Fibroblast of mammary gland (primary cell): ENCODE data around the gene MACROH2A2.
"Not testable (repeated sequence)": the region's sequence is repeated elsewhere in the genome, so short reads cannot be mapped to it uniquely, and the experiment has no call there.

Experiments
- DNase-seq: peaks from one replicate; pipeline ENCODE4 v3.0.0-alpha.2; 2010; ENCODE audit warnings: low read depth
- H3K4me3 ChIP-seq: 2 replicates; pipeline ENCODE4 v1.5.1; 2011; ENCODE audit warnings: low read depth, mild to moderate bottlenecking, low read length, moderate library complexity; ENCODE audit not compliant: control insufficient read depth
- TF ChIP-seq, protein P1 (sequence below): conservative IDR thresholded peaks from 2 replicates; pipeline ENCODE4 v1.5.1; 2011; ENCODE audit warnings: low read depth, low read length, inconsistent platforms; ENCODE audit not compliant: control insufficient read depth, insufficient read depth

Gene MACROH2A2

DNA sequence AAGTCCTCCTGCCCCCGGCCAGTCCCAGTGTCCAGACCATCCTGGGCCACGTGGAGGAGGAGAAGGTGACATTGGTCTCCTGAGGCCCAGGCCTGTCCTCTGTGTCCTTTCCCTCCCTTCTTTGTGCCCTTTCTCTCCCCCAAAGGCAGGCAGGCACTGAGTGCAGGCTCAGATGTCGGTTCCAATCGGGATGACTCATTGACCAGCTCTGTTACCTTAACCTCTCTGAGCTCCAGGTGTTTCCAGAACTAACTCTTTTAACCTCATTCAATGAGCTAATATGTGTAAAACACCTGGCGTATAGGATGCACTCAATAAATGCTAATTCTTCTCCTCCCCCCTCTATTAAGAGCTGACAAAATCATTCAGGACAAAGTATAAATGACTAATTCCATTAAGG is 25.7 kb downstream of the MACROH2A2 start:
- DNase-seq: no peak
- TF ChIP-seq, protein P1, sequence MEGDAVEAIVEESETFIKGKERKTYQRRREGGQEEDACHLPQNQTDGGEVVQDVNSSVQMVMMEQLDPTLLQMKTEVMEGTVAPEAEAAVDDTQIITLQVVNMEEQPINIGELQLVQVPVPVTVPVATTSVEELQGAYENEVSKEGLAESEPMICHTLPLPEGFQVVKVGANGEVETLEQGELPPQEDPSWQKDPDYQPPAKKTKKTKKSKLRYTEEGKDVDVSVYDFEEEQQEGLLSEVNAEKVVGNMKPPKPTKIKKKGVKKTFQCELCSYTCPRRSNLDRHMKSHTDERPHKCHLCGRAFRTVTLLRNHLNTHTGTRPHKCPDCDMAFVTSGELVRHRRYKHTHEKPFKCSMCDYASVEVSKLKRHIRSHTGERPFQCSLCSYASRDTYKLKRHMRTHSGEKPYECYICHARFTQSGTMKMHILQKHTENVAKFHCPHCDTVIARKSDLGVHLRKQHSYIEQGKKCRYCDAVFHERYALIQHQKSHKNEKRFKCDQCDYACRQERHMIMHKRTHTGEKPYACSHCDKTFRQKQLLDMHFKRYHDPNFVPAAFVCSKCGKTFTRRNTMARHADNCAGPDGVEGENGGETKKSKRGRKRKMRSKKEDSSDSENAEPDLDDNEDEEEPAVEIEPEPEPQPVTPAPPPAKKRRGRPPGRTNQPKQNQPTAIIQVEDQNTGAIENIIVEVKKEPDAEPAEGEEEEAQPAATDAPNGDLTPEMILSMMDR: no peak
- H3K4me3 ChIP-seq: no peak overlapping the region

DNA sequence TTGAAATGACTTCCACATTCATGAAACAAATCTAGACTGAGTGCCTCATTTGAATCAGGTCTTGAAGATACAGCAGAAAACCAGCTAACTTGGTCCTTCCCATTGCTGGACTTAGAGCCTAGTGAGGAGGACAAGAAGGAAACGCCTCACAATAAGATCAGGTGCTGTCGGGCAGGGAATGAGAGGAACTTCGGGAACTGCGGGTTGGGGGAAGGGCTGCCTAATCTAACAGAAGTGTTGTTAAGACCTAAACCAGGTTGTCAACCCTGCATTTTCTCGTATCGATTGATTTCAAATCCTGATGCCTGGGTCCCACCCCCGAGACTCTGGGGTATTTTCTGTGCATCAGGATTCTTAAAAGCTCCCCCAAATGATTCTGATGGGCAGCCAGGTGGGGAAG is 26.3 kb downstream of the MACROH2A2 start:
- TF ChIP-seq, protein P1: no peak
- H3K4me3 ChIP-seq: no peak overlapping the region
- no peak for DNase-seq

DNA sequence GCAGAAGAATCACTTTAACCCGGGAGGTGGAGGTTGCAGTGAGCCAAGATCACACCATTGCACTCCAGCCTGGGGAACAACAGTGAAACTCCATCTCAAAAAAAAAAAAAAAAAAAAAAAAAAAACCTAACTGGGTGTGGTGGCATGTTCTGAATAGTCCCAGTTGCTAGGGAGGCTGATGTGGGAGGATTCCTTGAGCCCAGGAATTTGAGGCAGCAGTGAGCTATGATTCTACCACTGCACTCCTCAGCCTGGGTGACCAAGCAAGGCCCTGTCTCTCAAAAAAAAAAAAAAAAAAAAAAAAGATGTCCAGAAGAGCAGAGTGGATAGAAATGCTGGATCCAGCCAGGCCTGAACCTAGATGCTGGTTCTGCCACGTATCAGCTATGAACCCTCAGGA is 28.1 kb downstream of the MACROH2A2 start:
- not testable (repeated sequence) for DNase-seq, H3K4me3 ChIP-seq

DNA sequence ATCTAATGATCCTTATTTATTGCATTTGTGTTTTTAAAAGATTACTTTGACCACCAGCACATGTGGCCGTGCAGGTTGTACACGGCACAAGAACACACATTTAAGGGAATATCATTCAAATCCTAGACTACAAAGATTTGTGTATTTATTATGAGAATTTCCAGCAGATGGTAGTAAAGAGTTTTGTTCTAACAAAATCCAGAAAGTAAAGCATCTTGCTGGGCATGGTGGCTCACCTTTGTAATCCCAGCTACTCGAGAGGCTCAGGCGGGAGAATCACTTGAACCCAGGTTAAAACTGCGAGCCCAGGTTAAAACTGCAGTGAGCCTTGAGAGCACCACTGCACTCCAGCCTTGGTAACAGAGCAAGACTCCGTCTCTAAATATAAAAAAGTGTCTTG is 31.5 kb downstream of the MACROH2A2 start:
- TF ChIP-seq, protein P1: no peak
- H3K4me3 ChIP-seq: no peak overlapping the region
- DNase-seq: peak; percentile 4

DNA sequence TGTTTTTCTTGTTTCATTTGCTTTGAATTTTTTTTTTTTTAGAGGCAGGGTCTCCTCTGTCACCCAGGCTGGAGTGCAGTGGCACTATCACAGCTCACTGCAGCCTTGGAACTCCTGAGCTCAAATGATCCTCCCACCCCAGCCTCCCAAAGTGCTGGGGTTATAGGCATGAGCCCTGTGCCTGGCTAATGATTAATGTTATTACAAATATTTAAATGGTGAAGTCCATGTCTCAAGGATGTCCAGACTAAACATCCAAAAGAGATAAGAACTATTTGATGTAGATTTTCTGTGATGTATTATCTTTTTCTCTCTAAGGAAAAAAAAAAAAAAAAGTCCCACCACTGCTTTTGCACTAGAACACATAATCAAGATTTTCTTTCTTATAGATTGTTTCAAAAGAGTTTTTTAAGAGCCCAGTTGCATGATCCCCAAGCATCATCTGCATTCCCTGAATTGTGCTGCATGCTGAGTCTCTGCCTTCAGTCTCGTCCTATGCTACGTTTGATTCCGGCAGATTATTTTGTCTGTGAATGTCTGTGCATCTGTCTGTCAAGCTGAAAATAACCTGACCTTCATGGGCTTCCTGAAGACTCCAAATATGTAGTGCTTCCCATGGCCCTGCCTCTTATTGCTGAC is 33.4 kb downstream of the MACROH2A2 start:
- no peak overlapping the region for H3K4me3 ChIP-seq
- DNase-seq: no peak
- TF ChIP-seq, protein P1: no peak

DNA sequence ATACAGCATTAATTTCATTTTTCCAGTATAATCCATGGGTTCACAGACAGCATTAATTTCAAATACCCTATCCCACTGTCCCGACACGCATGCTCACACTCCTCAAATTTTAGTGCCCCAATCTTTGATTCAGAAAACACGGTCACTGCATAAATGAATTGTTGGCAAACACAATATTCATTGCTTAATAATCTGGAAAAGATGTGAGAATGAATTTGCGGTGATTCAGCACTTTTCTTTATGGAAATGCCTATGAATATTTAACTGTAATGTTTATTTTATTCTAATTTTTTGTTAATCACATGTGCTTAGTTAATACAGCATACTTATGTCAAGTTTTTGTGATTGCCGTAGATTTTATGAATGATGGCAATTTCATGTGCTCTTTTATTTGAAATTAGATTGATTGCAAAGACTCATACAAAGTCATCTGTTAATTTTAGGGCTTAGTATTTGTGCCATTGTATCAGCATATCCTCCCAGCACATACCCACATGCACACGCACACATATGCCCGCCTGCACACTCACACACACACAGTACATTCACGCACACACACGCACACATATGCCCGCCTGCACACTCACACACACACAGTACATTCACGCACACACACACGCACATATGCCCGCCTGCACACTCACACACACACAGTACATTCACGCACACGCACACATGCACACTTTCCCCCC is 35.1 kb downstream of the MACROH2A2 start:
- DNase-seq: peak; percentile 2
- TF ChIP-seq, protein P1: no peak
- no peak overlapping the region for H3K4me3 ChIP-seq

DNA sequence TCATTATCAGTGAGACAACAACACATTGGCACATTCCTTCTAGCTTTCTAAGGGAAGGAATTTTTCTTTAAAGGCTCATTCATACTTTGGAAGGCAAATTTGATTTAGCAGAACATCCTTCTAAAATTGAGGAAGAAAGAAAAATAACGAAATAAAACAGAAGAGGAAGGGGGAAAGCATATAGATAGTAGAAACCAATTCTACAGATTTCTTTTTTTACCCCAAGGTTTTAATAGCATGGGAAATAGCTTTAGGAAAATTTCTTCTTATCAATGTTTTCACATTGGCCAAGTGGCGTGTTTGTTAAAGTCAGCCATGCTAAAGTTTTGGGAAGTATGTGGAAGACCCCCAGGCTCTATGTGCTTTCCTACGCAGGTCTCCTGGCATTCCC is 35.7 kb downstream of the MACROH2A2 start:
- H3K4me3 ChIP-seq: no peak overlapping the region
- TF ChIP-seq, protein P1: no peak
- DNase-seq: no peak
